Vagina (tissue), 2 donors: Measurements from ENCODE around the gene KATNIP. TPM values are rescaled to one million over a fixed set of nuclear protein-coding genes. Genes with fewer than 3 reads are reported as not detected.

Source experiments
- DNase-seq, 2 donors: peaks; one replicate each; pipeline ENCODE4 v3.0.0-alpha.2; 2017; ENCODE audit errors: extremely low spot score in 2 of 2
- H3K27ac ChIP-seq: fragments of 200-600 bp; sonication (generic); one replicate; pipeline ENCODE4 v1.5.1; 2019
- H3K27me3 ChIP-seq: fragments of 200-600 bp; sonication (generic); one replicate; pipeline ENCODE4 v1.5.1; 2019
- H3K36me3 ChIP-seq, 2 donors: fragments of 200-600 bp; sonication (generic); one replicate each; pipeline ENCODE4 v1.5.1; 2017 to 2019
- H3K4me1 ChIP-seq: fragments of 200-600 bp; sonication (generic); one replicate; pipeline ENCODE4 v1.5.1; 2019
- H3K4me3 ChIP-seq, 2 donors: fragments of 200-600 bp; sonication (generic); 1 replicate in 1 of 2; 2 replicates in 1 of 2; pipeline ENCODE4 v1.5.1; 2016 to 2019
- H3K9me3 ChIP-seq: fragments of 200-600 bp; sonication (generic); one replicate; pipeline ENCODE4 v1.5.1; 2019
- POLR2A ChIP-seq, 2 donors: fragments of 450-650 bp; IDR thresholded peaks; one replicate each; pipeline ENCODE4 v1.6.1; 2017; ENCODE audit warnings: antibody characterized with exemption in 2 of 2, mild to moderate bottlenecking in 2 of 2, moderate library complexity in 2 of 2
- POLR2AphosphoS5 ChIP-seq, 2 donors: sonication (generic); formaldehyde crosslinking; IDR thresholded peaks; one replicate each; pipeline ENCODE4 v1.9.0; 2017; ENCODE audit warnings: antibody characterized with exemption in 2 of 2, mild to moderate bottlenecking in 2 of 2, low read depth in 1 of 2; ENCODE audit not compliant: insufficient read depth in 1 of 2
- intact Hi-C: fragments of 100-400 bp; cut with DNase I; formaldehyde crosslinking; loops from one replicate; pipeline ENCODE4 v1.15.1; 2023
- total RNA-seq: library from RNA; depleted of rRNA; stranded (reverse); fragments of >200 nt; gene quantifications from one replicate; pipeline ENCODE4 v1.2.3, GENCODE V29; 2016
- TF ChIP-seq, protein P1 (sequence below), 3 experiments: fragments of 450-650 bp in 2 of 3; fragments of 200-600 bp in 1 of 3; sonication (generic) in 1 of 3; IDR thresholded peaks; one replicate each; pipeline ENCODE4 v1.5.1; 2017 to 2019; ENCODE audit warnings: antibody characterized with exemption in 3 of 3, mild to moderate bottlenecking in 2 of 3, moderate library complexity in 2 of 3

KATNIP gene
- total RNA-seq, 1 donor from 2014 or later = 27.0 TPM

DNA sequence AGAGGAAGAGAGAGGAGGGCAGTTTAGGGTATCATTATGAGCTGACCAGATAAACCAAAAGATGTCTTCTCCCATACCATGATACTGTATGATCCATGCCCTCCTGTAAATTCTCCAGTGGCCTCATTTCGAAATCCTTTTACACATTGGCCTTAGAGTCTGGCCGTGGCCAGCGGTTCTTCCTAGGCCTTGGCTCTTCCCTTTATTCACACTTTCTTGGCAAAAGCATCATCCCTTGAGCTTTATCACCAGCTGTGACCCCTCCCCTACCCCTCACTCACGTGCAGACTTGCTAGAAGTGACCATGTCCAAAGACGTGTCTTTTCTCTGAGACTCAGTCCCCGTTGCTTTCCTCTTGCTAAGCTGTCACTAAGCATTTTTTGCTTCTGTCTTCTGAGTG, 22.8 kb downstream of the KATNIP start:
- Histone ChIP-seq H3K4me1 (peaks cover 16% of the 10 kb centered on the region), H3K4me3 (no peak overlapping the region), H3K36me3 (no peaks in the 10 kb centered on the region), H3K27ac (no peak overlapping the region), H3K27me3 (no peaks in the 10 kb centered on the region), H3K9me3 (no peaks in the 10 kb centered on the region)
- intact Hi-C loops = no loop called here
- no peak for DNase-seq
- TF ChIP-seq, protein P1, sequence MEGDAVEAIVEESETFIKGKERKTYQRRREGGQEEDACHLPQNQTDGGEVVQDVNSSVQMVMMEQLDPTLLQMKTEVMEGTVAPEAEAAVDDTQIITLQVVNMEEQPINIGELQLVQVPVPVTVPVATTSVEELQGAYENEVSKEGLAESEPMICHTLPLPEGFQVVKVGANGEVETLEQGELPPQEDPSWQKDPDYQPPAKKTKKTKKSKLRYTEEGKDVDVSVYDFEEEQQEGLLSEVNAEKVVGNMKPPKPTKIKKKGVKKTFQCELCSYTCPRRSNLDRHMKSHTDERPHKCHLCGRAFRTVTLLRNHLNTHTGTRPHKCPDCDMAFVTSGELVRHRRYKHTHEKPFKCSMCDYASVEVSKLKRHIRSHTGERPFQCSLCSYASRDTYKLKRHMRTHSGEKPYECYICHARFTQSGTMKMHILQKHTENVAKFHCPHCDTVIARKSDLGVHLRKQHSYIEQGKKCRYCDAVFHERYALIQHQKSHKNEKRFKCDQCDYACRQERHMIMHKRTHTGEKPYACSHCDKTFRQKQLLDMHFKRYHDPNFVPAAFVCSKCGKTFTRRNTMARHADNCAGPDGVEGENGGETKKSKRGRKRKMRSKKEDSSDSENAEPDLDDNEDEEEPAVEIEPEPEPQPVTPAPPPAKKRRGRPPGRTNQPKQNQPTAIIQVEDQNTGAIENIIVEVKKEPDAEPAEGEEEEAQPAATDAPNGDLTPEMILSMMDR (IDR thresholded peaks at IDR 0.05) = no peak
- no peak for TF ChIP-seq POLR2A (IDR thresholded peaks at IDR 0.05)
- TF ChIP-seq POLR2AphosphoS5 (IDR thresholded peaks at IDR 0.05; ENCODE audit: insufficient read depth in 1 of 2, low read depth in 1 of 2) = no peak

DNA sequence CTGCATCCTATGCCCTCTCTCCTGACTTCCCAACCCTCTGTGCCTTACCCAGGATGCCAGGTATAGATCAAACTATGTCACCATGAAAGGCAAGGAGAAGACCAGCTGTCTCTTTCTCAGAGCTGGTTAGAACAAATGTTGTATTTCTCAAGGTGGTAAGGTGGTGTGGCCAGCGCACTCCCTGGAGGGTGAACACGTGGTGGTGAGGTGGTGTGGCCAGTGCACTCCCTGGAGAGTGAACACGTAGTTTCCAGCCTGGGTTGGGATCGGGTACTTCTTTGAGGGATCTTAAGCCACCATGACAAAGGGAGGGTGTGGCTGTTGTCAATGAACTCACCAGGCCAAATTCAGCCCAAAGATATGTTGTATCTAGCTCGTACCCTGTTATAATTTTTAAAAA, 26.8 kb downstream of the KATNIP start:
- Histone ChIP-seq H3K27me3 (no peaks in the 10 kb centered on the region), H3K36me3 (no peaks in the 10 kb centered on the region), H3K4me3 (no peak overlapping the region), H3K27ac (no peak overlapping the region), H3K4me1 (peaks cover 26% of the 10 kb centered on the region), H3K9me3 (no peaks in the 10 kb centered on the region)
- DNase-seq = no peak
- TF ChIP-seq POLR2A (IDR thresholded peaks at IDR 0.05) (no peak), POLR2AphosphoS5 (IDR thresholded peaks at IDR 0.05; ENCODE audit: insufficient read depth in 1 of 2, low read depth in 1 of 2) (no peak)
- TF ChIP-seq, protein P1 (IDR thresholded peaks at IDR 0.05) = no peak
- intact Hi-C loops = no loop called here

DNA sequence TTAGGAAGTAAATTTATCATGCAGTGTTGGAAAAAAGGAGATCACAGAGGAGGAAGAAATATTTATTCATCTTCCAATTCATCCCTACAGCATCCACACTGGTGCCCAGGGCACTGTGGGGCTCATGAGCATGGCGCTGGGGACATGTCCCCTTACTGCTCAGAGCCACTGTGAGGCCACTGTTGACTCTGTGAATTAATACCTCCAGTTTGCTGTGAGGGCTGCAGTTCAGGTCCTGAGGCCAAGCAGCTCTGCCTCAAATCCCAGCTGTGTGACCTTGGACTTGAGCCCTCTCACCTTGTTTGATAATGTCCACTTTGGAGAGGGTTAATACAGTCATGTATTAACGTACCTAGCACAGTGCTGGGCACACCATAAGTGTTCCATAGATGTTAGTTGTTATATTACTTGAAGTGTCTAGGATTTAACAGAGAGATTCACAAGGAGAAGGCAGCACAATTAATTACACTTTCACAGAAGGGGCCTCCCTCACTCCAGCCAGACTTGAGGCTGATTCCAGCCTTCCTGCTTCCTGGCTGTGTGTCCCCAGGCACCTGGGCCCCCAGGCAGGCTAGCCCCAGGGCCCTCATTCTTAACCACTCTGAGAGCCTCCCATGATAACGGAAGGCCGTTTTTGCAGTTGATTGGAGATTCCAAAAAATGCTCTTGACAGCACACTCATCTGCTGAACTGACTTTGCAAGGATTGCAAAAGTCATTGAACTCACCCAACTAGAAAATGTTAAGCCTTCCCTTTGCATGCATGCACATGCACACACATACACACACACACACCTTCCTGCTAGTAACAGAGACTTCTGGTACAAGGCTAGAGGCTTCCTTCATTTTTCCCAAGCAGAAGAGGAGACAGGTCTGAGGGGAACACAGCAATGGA, 29.4 kb downstream of the KATNIP start:
- H3K27ac ChIP-seq = no peak overlapping the region
- no peaks in the 10 kb centered on the region for H3K27me3 ChIP-seq
- DNase-seq = no peak
- H3K36me3 ChIP-seq = no peaks in the 10 kb centered on the region
- peaks cover 14% of the 10 kb centered on the region for H3K4me1 ChIP-seq
- intact Hi-C loops = no loop called here
- no peaks in the 10 kb centered on the region for H3K9me3 ChIP-seq
- H3K4me3 ChIP-seq = no peak overlapping the region
- TF ChIP-seq POLR2AphosphoS5 (IDR thresholded peaks at IDR 0.05; ENCODE audit: insufficient read depth in 1 of 2, low read depth in 1 of 2) (peak in 1 of 2 donors; percentile 46), POLR2A (IDR thresholded peaks at IDR 0.05) (no peak)
- TF ChIP-seq, protein P1 (IDR thresholded peaks at IDR 0.05) = no peak

DNA sequence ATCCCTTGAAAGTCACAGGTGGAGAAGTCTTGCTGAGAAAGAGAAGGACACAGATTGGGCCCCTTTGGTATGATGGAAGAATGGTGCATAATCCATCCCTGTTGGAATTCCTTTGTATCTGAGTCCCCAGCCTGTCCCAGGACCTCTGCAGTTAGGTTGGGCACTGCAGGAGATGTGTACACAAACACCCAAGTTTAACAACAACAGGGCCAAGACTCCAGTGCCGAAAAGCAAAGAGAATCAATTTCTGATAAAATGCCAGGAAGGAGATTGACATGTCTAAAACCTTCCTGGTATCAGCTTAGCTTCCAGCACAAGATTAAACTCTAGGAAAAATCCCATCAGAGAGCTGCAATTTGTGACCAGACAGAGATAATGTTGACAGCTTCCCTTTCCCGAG, 32.9 kb downstream of the KATNIP start:
- no peak for TF ChIP-seq POLR2AphosphoS5 (IDR thresholded peaks at IDR 0.05; ENCODE audit: insufficient read depth in 1 of 2, low read depth in 1 of 2)
- TF ChIP-seq, protein P1 (IDR thresholded peaks at IDR 0.05) = no peak
- no peak for TF ChIP-seq POLR2A (IDR thresholded peaks at IDR 0.05)
- no peak overlapping the region for H3K4me3 ChIP-seq
- H3K9me3 ChIP-seq = no peaks in the 10 kb centered on the region
- H3K4me1 ChIP-seq = peaks cover 12% of the 10 kb centered on the region
- H3K27ac ChIP-seq = no peak overlapping the region
- no peaks in the 10 kb centered on the region for H3K36me3 ChIP-seq
- no peak for DNase-seq
- intact Hi-C loops = no loop called here
- no peaks in the 10 kb centered on the region for H3K27me3 ChIP-seq

DNA sequence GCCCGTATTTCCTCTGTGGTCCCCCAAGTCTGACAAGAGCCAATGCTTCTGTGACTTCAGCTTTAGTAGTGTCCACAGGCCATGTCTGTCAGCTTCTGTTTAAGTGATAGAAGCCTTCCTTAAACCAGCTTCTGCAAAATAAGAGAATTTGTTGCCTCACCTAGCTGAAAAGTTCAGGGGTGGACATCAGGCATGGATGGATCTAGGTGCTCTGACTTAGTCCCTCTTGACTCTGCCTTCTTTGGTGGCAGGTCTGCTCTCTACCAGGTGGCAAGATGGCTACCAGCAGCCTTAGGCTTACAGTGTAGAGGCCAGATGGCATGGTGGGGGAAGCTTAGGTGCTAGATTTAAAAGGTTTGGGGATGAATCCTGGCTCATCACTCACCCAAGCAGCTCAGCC, 33.7 kb downstream of the KATNIP start:
- Histone ChIP-seq H3K36me3 (no peaks in the 10 kb centered on the region), H3K27ac (no peak overlapping the region), H3K27me3 (no peaks in the 10 kb centered on the region), H3K4me3 (no peak overlapping the region), H3K9me3 (no peaks in the 10 kb centered on the region), H3K4me1 (peaks cover 5% of the 10 kb centered on the region)
- DNase-seq = no peak
- TF ChIP-seq POLR2AphosphoS5 (IDR thresholded peaks at IDR 0.05; ENCODE audit: insufficient read depth in 1 of 2, low read depth in 1 of 2) (no peak), POLR2A (IDR thresholded peaks at IDR 0.05) (no peak)
- TF ChIP-seq, protein P1 (IDR thresholded peaks at IDR 0.05) = no peak
- intact Hi-C loops = no loop called here
